HG02943 (cell line): Measurements from ENCODE around the gene COMT.

Experiments used
- ATAC-seq: cut with Tn5 transposase; IDR thresholded peaks from one replicate; pipeline ENCODE4 v1.9.1; 2021; ENCODE audit warnings: mild to moderate bottlenecking, low read depth, moderate library complexity; ENCODE audit not compliant: unreplicated experiment

COMT gene

DNA sequence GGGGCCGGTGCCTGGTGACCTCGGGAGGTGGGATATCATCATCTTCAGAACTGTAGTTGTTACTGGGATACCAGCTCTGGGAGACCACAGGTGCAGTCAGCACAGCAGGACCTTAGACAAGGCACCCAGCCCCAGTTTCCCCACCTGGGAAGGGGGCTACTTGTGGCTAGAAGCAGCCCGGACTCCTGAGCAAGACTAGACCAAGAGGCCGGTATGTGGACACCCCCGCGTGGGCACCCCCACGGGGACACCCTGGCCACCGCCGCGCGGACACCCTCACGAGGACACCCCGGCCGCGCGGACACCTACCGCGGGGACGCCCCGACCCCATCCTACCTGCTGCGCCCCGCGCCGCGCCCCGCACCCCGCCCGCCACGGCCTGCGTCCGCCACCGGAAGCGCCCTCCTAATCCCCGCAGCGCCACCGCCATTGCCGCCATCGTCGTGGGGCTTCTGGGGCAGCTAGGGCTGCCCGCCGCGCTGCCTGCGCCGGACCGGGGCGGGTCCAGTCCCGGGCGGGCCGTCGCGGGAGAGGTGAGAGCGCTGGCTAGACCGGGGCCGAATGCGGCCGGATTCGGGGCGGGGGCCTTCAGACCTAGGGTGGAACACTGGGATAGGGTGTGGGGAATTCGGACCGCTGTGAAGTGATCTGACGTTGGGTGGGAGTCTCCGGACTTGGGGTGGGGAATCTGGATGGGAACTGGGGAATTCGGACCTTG, at the start of gene COMT, which contains the start of gene TXNRD2:
Gene COMT, plus strand, starts transcription at position 408 of the 718 bp plus-strand sequence. CDS start 20,755 bp downstream, outside the sequence.
Gene TXNRD2, minus strand, starts transcription at position 454 of the 718 bp plus-strand sequence. Its CDS starts 15 bp downstream, at position 439.
- no peak for ATAC-seq

DNA sequence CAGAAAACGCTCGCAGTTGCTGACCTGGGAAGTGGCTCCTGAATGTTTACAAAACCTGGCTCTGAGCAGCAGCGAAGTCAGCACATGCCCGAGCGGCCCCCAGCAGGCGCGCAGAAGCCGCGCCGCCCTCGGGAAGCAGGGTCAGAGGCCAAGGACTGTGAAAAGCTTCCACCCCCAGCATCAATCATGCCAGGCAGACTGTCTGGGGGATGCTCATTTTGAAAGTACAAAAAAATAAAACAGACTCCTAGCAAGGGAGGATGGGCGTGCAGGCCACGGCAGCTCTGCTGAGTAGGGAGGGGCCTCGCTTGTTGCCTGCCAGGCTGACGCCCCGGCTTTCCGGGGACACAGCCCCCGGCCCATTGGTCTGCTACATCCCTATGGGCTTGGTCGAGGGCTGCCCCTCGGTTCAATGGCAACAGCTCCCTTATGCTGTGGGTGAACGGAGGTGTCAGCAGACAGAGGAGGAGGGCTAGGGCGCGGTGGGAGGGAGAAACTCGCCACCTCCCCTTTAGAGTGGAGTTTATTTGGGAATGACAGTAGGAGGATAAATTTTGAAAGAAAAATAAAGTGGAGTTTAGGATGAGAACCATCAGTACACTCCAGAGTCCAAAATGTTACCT, 49.2 kb upstream of the COMT start:
- ATAC-seq, result no peak

DNA sequence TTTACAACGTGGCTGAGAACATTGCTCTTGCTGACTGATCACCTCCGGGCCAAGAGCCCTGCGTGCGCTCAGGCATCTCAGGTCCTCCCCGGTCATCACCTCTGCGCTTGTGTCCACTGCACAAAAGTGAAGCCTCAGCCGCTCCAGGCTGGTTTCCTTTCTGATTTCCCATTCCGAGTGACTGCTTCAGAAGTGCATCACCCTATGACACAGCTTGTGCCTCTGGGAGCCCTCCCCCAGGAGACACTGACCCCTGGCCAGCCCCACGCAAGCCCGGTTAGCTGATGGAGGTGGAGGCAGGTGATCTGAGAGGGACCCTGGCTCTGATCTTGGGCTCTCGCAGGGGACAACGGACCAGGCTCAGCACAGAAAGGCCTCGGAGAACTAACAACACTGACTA, 48.6 kb upstream of the COMT start:
- no peak for ATAC-seq

DNA sequence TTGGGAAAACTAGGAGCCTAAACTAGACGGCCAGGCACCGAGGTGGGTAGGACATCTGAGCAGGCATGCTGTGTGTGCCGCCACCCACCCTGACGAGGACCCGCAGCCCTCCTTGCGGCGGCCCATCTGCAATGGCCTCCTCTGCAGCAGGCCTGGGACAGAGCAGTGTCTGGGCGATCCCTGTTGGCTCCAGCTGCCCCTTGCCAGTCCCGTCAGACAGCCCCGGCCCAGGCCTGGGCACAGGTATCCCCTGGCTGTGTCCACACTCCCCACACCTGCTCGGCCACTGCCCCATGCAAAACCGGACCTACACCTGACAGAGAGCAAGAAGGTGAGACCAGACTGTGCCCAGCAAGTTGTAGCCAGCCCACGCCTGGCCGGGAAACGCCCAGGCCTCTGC, 48.2 kb upstream of the COMT start:
- ATAC-seq, result no peak

DNA sequence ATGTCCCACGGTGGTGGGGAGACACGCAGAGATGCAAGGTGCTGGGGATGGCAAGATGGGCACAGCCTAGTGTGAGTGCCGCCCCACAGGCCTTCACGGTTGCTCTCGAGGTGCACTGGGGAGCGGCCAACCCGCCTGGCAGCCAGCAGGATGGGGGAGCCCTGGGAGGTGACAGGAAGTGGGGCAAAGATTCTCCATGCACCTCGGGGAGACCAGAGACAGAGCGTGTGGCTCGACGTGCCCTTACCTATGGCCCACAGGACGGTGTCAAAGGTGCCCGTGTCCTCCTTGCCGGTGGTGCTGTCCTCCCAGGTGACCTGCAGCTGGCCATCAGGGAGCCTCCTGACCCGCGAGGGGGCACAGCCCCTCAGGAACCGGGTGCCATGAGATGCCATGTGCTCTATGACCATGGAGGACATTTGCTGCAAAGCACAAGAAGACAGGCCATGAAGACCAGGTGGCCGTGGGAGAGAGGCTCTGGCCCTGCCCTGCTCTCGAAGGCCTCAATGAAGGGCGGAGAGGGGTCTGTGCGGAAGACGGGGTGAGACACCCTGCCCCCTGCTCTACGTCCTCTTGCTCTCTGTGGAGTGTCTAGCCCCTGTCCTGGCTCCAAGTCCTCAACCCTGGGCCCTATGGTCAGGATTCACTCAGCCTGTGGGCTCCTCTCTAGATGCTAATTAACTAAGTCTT, 46.3 kb upstream of the COMT start:
- ATAC-seq, result no peak

DNA sequence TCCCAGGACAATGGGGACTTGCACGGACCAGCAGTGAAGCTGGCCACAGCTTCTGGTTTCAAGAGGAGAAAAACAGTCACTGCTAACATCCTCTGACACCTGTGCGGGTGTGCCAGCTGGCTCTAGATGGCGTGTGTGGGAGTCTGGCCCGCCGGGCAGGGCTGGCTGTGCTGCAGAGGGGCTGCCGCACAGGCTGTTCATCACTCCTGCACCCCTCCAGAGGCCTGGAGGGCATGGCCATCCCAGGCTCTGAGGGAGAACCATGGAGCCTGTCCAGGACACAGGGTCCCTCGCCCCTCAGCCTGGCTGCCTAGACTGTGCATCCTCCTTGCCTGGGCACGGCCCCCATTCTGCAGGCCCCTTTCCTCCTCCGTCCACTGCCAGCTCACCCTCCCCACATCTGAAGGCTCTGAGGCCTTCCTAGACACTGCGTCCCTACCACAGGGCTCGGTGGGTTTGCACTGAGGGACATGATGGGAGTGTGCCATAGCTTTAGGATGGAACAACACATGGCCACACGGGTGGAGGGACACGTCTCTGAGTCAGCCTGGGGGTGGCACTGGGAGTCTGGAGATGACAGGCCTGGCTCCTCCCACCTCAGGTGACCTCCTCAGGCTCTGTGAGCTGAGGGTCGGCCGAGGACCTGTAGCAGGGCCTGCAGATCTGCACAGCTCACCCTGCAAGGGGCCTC, 44.8 kb upstream of the COMT start:
- ATAC-seq, result no peak

DNA sequence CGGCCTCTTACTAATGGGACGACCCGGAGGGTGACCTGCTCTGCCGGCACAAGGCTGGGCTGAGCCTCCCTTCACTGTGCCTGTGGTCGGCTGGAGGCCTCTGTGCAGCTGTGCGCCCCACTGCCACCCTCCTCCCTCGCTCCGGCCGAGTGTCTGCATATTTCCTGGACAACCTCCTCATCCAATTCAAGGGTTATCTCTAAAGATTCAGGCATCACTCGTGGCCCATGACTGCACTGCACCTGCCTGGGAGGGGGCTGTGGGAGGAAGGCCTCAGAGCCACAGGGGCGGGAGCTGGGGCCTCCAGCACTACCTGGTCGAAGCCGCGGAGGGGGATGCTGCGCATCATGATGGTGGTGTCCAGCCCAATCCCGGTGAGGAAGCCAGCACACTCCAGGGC, 43.8 kb upstream of the COMT start:
- no peak for ATAC-seq

DNA sequence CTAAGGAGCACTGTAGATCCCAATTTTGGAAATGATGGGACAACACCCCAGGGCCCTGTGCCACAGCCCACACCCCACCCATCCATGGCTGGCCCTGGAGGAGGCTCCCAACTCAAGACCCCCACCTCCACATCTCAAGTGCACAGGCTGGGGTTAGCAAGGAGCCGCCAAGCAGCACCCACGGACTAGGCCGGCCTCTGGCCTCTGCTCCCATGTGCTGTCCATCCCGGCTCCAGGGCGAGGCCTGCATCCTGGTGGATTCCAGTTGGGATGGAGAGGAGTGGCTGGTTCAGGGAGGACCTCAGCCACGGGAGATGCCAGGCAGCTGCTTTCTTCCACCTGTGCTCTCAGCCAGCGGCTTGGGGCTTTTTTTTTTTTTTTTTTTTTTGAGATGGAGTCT, 43.4 kb upstream of the COMT start:
- ATAC-seq, result no peak

DNA sequence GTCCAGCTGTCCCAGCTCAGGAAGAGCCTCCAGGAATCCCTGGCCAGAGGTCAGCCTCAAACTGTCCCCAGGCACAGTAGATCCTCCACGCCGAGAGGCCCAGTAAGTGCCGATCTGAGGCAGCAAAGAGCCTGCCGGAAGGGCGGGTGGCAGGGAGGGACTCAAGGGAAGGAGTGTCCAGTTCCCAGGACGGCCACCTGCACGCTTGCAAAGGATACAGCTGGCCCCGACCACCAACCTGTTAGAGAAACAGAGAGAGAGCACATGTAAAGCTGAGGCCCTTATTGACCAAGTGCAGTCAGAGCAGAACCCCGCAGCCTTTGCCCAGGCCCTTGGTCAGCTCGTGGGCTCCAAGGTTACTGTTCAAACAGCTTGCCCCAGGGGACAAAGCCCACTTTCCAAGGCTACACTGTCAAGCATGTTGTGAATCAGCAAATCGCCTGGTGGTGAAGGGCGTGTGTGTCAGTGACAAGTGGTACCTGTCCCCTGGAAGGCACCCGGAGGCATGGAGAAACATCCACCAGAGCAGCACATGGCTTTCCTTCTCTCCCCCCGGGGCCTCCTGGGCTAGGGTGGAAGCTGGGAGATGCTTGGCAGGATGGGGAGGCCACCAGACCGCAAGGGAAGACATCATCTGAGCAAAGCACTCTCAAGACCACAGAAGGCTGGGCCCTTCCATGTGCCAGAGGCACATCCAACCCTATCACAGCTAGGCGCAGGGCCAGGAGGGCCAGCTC, 42.6 kb upstream of the COMT start:
- ATAC-seq, result no peak

DNA sequence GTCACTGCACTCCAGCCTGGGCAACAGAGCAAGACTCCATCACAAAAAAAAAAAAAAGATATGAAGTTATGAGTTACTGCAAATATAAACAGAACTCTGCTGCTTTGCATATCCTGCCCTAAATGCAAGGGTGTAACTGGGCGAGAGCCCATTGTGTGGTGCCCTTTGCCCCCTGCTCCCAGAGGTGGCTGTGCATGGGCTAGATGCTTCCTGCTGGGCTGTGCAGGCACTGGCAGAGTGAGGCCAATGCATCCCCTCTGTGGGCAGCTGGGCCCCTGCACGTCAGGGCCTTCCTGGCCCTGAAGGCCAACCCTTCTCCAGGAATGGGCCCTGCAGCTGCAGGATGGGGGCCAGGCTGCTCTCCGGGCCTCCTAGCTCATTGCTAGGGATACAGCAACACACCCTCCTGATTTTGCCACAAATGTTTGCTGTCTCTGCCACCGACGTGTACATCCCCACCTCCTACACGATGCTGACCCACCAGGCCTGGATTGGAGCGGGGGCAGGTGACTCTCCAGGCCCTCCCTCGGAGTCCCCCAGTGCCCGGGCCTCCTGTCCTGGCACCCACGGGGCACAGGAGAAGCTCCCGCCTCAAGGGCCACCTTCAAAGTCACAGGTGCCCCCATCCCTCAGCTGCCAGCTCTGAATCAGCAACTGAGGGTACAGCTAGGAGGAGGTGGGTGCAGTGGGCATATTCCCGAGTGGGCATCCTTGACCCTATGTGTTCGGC, 40.7 kb upstream of the COMT start:
- no peak for ATAC-seq

DNA sequence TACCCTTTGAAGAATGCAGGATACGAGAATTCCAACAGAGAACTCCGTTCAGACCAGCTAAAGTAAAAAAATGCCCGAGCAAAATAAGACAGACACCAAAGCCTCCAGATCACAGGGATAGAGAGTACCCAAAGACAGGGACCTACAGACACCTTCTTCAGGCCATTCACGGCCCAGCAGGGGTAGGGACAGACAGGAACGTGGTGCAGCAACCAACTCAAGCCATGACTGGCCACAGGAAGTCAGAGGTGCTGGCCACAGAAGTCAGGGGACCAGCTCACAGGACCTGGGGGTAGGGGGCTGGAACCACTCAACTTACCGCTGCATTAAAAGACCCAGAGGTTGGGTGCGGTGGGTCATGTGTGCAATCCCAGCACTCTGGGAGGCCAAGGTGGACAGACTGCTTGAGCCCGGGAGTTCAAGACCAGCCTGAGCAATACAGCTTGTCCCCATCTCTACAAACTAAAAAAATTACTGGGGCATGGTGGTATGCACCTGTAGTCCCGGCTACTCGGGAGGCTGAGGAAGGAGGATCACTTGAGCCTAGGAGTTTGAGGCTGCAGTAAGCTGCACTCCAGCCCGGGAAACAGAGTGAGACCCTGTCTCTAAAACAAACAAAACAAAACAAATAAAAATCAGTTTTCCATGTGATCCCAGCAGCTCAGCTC, 39.9 kb upstream of the COMT start:
- ATAC-seq, result no peak

DNA sequence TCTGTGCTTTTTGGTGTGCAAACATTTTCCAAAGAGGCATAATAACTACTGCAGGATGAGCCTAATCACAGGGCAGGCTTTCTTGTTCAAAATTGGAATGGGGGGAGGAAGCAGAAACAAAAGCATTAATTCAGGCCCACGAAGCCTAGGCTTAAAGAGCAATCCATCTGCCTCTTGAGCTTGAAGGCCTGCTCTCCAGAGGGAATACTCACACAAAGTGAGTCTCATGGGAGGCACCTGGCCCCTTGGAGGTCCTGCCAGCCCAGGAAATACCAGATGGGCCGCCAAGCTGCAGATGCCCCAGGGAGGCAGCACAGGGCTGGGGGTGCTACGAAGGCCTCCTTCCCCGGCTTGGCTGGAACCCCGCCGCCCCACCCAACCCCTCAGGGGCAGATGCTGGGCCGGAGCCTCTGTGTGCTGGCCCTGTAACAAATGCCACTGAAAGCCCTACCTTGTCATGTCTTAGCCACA, 39.3 kb upstream of the COMT start:
- ATAC-seq, result no peak

DNA sequence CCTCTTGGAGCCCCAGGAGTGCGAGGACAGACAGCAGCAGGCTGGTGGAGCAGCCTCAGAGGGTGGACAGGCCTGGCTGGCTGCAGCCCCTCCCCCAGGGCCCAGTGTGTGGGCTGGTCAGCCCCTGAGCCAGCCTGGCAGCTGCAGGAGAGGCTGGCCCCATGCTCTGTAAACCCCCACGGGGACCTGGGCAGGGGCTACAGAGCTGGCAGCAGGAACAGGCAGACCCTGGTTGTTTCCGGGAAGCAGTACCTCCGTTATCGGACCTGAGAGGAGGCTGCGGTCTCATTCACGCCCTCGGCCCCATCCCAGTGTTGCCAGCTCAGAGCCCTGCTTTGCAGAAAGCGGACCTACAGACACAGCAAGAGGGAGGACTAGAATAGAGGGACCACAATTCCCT, 38.5 kb upstream of the COMT start:
- ATAC-seq, result no peak

DNA sequence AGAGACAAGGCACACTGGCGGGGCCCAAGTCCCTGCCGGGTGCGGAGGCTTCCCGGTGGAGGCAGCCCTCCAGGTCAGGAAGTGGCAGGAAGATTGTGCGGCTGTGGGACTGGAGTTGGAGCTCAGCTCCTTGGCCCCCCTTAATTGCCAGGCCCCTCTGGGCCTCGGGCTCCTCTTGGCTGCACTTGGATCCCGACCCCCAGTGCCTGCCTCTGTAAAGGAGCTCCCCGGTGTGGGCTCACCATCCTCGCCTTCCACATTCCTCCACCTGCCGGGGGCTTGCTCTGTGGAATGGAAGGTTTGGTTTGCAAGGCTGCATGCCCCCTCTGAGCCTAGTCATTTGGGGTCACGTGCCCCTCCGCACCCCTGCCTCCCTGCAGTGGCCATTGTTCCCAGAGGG, 38.1 kb upstream of the COMT start:
- no peak for ATAC-seq

DNA sequence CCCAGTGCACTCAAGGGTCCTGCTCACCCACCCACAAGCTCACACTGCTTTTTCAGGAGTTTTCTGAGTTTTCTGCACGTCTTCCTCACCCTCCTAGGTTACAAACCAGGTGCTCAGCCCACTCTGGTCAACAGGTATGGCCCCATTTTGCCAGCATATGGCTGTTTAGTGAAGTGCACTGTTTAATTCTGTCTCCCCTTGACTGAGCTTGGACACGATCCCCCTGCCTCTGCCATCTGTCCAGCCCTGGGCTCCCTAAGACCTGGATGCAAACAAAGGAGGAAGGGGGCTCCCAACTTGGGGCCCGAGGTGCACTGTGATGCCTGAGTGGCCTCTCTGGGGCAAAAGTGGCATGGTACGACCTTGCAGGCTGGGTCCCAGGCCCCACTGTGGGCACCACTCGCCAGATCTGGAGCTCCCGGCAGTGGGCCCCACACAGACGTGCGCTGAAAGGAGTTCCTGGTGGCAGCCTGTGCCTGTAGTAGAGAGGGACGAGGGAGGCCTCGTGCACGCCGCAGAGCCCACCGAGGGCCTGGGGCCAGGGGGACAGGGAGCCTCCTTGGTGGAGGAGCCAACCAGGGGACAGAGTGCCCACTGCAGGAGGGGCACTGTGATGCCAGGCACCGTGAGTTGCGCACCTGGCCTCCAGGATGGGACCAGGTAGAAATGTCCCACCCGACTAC, 37.3 kb upstream of the COMT start:
- ATAC-seq, result no peak

DNA sequence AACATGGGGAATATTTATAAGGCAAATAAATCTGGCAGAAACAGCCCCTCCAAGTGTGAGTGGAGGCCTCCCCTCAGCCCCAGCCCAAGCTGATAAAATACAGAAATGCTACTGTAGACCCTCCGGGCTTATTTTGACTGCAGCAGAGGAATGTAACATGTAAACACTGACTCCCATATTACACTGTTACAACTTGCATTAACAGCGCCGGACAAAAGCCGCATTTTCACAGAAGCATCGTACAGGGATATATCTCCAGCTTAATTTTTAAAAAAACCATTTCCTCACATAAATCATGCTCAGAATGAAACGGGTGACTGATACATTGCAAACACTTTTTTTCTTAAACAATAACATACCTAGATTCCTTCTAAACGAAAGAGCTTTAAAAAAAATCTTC, 36.6 kb upstream of the COMT start:
- ATAC-seq, result no peak

DNA sequence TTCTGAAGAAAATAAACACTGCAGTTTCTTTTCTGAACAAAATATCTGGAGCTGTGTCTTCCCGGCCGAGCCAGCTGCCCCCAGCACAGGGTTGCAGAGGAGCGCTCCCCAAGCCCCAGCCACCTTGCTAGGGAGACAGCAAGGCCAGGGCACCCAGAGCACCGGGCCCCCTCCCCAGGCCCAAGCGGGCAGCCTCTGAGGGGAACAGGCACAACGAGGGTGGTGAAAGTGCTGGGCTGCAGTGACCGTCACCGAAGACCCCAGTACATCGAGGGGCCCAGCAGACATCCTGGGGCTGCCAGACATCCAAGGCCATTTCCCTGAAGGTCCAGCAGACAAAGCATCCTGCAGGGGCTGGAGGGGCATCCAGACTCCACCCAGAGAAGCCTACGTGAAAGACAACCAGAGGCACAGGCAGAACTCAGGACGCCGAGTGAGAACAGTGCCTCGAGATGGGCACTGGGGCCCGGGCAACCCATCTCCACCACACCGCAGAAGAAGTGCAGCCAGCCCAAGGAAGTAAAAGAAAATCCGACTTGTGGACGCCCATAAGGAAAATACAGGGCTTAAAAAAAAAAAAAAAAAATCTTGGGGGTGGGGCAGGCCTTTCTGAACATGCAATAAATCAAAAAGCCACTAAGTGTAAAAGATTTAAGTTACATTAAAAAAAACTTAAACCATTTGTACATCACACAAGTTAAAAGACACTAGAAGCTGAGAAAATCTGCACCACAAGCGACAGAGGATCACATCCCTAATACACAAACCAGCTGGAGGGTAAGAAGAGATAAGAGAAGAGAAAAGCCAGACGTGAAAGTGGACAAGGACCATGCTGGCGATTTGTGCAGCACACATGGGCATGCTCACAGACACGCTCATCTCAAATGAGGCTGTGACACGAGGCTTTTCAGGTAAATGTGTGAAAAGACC, 36.0 kb upstream of the COMT start:
- ATAC-seq, result no peak
